ENCODE data around the gene CLCNKA.
"Not testable (repeated sequence)": the region's sequence is repeated elsewhere in the genome, so short reads cannot be mapped to it uniquely, and the experiment has no call there.

DNA sequence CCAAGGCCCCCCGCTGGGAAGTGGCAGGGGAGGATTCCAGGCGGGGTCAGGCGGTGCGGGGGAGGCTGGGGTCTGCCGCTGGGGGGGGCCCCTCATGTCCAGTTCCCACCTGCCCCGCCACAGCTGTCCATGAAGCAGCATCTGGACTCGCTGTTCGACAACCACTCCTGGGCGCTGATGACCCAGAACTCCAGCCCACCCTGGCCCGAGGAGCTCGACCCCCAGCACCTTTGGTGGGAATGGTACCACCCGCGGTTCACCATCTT is 7.1 kb downstream of the CLCNKA start:
- not testable (repeated sequence) for TF ChIP-seq TAF1 (IDR thresholded peaks at IDR 0.05; ENCODE audit: borderline replicate concordance, low read depth, low read length); RFX5 (IDR thresholded peaks at IDR 0.05; ENCODE audit: low read length); SIN3A (IDR thresholded peaks at IDR 0.05; ENCODE audit: borderline replicate concordance, low read depth, low read length); REST (IDR thresholded peaks at IDR 0.05; ENCODE audit: low read depth, low read length); ZBTB33 (IDR thresholded peaks at IDR 0.05; ENCODE audit: borderline replicate concordance, low read depth); MAX (IDR thresholded peaks at IDR 0.05; ENCODE audit: low read depth)
- TF ChIP-seq, protein P1, sequence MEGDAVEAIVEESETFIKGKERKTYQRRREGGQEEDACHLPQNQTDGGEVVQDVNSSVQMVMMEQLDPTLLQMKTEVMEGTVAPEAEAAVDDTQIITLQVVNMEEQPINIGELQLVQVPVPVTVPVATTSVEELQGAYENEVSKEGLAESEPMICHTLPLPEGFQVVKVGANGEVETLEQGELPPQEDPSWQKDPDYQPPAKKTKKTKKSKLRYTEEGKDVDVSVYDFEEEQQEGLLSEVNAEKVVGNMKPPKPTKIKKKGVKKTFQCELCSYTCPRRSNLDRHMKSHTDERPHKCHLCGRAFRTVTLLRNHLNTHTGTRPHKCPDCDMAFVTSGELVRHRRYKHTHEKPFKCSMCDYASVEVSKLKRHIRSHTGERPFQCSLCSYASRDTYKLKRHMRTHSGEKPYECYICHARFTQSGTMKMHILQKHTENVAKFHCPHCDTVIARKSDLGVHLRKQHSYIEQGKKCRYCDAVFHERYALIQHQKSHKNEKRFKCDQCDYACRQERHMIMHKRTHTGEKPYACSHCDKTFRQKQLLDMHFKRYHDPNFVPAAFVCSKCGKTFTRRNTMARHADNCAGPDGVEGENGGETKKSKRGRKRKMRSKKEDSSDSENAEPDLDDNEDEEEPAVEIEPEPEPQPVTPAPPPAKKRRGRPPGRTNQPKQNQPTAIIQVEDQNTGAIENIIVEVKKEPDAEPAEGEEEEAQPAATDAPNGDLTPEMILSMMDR (IDR thresholded peaks at IDR 0.05), result not testable (repeated sequence)
- TF ChIP-seq, protein P2, sequence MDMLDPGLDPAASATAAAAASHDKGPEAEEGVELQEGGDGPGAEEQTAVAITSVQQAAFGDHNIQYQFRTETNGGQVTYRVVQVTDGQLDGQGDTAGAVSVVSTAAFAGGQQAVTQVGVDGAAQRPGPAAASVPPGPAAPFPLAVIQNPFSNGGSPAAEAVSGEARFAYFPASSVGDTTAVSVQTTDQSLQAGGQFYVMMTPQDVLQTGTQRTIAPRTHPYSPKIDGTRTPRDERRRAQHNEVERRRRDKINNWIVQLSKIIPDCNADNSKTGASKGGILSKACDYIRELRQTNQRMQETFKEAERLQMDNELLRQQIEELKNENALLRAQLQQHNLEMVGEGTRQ (IDR thresholded peaks at IDR 0.05; ENCODE audit: borderline replicate concordance, low read depth, low read length), result not testable (repeated sequence)
- TF ChIP-seq, protein P3, sequence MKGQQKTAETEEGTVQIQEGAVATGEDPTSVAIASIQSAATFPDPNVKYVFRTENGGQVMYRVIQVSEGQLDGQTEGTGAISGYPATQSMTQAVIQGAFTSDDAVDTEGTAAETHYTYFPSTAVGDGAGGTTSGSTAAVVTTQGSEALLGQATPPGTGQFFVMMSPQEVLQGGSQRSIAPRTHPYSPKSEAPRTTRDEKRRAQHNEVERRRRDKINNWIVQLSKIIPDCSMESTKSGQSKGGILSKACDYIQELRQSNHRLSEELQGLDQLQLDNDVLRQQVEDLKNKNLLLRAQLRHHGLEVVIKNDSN (IDR thresholded peaks at IDR 0.05; ENCODE audit: borderline replicate concordance, low read depth), result not testable (repeated sequence)
